ENCODE measurements around the gene SEC31A.
A peak's percentile ranks its signal among the peaks of the same experiment; 100 is the strongest.
"Not testable (repeated sequence)": the region's sequence is repeated elsewhere in the genome, so short reads cannot be mapped to it uniquely, and the experiment has no call there.

The SEC31A gene

GRCh38 chr4:82825425-82825824, 65.5 kb downstream of the SEC31A start:
- no peak for DNase-seq

GRCh38 chr4:82823062-82823461, 67.9 kb downstream of the SEC31A start:
- peak; percentile 50 for DNase-seq

- DNase-seq = no peak
Observed at GRCh38 chr4:82820689-82821088, 70.3 kb downstream of the SEC31A start.

- no peak for DNase-seq
Observed at GRCh38 chr4:82818664-82819662, 72.0 kb downstream of the SEC31A start.

GRCh38 chr4:82816874-82817273, 74.1 kb downstream of the SEC31A start:
- DNase-seq = not testable (repeated sequence)

- no peak for DNase-seq
Observed at GRCh38 chr4:82814034-82814433, 76.9 kb downstream of the SEC31A start.

GRCh38 chr4:82811838-82812341, 79.1 kb downstream of the SEC31A start:
- DNase-seq = no peak

GRCh38 chr4:82811392-82811791, 79.6 kb downstream of the SEC31A start:
- DNase-seq = no peak

GRCh38 chr4:82810176-82810575, 80.8 kb downstream of the SEC31A start:
- no peak for DNase-seq

- DNase-seq = no peak
Observed at GRCh38 chr4:82809619-82810018, 81.3 kb downstream of the SEC31A start.

- DNase-seq = no peak
Observed at GRCh38 chr4:82803746-82804145, 87.2 kb downstream of the SEC31A start.

- DNase-seq = no peak
Observed at GRCh38 chr4:82802911-82803310, 88.0 kb downstream of the SEC31A start.

GRCh38 chr4:82801910-82802521, 88.9 kb downstream of the SEC31A start:
- DNase-seq = no peak

- no peak for DNase-seq
Observed at GRCh38 chr4:82799006-82799881, 91.7 kb downstream of the SEC31A start.

GRCh38 chr4:82798168-82799005, 92.6 kb downstream of the SEC31A start, which contains the start of gene SCD5:
Gene SCD5 (minus strand): TSS chr4:82798796. CDS start chr4:82798537, 259 bp downstream.
- DNase-seq = peak; percentile 89

- DNase-seq = no peak
Observed at GRCh38 chr4:82797405-82798111, 93.4 kb downstream of the SEC31A start.

GRCh38 chr4:82797040-82797404, 93.9 kb downstream of the SEC31A start:
- DNase-seq = no peak

GRCh38 chr4:82792912-82793649, 97.9 kb downstream of the SEC31A start:
- no peak for DNase-seq

GRCh38 chr4:82791179-82791578, 99.8 kb downstream of the SEC31A start:
- DNase-seq = no peak

GRCh38 chr4:82790060-82790660, 100.8 kb downstream of the SEC31A start:
- no peak for DNase-seq

Measured in fibroblast of skin of abdomen (primary cell).